ENCODE measurements around the gene TRAPPC12.

GRCh38 chr2:3476985-3477327 is 97.5 kb downstream of the TRAPPC12 start:
- TF ChIP-seq GATA3 (IDR thresholded peaks at IDR 0.05; ENCODE audit: low read depth, low read length) (no peak), GATA2 (IDR thresholded peaks at IDR 0.05; ENCODE audit: low read depth, low read length) (no peak)

Measured in SH-SY5Y (cell line).